NCI-H526 treated with DMSO at 0.1 percent for 48 hours (cell line): ENCODE results near the gene ARMC10.
"Not testable (repeated sequence)": the region's sequence is repeated elsewhere in the genome, so short reads cannot be mapped to it uniquely, and the experiment has no call there.

Experiments
- DNase-seq: peaks from one replicate; lab custom pipeline; 2025; lab: John Stamatoyannopoulos, UW

ARMC10 gene

DNA sequence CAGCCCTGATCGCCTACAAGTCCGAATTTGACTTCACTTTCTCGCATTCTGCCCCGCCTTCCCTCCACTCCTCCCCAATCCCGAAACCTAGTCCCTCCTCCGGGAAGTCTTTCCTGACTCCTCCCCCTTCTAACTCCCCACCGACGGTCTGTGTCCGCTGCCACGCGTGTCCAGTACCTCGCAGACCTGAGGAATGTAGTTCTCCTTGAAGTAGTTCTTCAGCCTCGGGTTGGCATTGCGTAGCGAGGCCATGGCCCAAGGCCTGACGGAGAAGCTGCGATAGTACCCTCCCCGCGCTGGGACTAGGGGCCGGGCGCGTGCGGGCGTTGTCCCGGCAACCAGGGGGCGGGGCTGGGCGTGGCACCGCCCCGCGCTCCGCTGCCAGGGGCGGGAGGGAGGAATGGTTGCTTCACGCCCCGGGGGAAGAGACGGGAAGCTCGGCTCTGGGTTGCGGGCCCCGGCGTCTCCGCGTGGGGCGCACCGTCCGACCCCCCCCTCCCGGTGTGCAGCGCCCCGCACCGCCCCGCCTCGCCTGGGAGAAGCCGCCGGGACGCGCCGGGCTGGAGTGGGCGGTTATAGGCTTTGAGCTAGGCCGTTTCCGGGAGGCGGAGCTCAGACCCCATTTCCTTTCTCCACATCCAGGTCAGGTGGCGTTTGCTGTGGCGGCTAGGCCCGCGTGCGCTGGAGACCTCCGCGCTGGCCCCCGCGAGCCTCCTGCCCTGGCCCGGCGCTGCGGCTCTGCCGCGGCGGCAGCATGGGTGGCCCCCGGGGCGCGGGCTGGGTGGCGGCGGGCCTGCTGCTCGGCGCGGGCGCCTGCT, at the start of gene ARMC10, which contains the start of gene FBXL13:
TSS of gene ARMC10 (plus strand) at position 622 of the 818 bp plus-strand sequence. CDS start at position 755, 133 bp downstream.
TSS of gene FBXL13 (minus strand) at position 278 of the 818 bp plus-strand sequence.
- peak; percentile 95 for DNase-seq

DNA sequence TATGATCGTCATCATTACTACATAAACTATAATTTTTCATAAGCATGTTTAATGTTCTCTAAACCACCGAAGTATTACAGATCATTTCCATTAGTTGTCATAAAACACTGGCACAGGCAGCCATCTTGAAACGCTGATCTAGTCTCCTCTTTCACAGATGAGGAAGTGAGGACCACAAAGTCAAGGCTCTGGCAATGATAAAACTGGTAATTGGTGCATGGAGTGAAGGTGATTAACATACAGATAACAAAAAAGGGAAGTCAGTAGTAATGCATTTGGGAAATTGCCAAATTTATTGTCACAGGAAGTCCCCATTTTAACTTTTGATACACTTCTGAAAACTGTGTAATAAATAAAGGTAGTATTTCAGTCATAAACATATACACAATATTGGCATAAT, 49.6 kb upstream of the ARMC10 start:
- no peak for DNase-seq

DNA sequence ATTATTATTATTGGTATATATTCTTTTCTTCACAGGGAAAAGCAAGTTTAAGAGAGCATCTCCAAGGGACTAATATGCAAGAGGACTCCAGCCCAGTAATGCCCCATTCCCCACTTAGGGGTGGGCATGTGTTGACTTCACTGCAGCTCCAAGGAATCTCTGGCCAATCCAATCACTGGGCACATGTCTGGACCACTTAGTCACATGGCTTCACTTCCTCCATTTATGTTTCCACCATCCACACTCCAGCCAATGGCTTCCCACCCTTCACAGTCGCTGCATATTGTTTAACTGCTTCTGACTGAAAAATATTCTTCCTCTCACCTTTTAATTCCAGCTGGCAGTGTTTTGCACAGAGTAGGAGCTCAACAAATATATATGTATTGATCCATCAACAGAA, 43.9 kb upstream of the ARMC10 start:
- no peak for DNase-seq

DNA sequence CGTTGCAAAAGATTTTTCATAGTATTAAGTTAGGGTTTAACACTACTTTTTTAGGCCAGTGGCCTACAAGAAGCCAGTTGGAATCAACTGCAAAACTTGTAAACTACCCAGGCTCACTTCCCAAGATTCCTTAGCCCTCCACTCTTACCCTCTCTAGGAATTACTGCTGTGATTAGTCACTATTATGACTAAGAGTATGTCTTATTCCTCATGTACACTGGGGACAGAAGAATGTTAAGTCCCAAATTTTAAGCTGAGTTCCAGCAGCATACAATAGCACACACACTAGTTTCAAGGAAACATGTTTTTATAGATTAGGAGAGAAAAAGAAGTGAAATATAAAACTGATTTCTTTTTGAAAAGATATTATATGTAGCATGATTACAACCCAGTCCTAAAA, 43.2 kb upstream of the ARMC10 start:
- no peak for DNase-seq

DNA sequence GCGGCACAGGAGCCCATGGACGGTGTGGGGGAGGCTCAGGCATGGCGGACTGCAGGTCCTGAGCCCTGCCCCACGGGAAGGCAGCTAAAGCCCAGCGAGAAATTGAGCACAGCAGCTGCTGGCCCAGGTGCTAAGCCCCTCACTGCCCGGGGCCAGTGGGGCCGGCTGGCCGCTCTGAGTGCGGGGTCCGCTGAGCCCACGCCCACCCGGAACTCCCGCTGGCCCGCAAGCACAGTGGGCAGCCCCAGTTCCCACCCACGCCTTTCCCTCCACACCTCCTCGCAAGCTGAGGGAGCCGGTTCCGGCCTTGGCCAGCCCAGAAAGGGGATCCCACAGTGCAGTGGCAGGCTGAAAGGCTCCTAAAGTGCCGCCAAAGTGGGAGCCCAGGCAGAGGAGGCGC, 40.6 kb upstream of the ARMC10 start:
- not testable (repeated sequence) for DNase-seq

DNA sequence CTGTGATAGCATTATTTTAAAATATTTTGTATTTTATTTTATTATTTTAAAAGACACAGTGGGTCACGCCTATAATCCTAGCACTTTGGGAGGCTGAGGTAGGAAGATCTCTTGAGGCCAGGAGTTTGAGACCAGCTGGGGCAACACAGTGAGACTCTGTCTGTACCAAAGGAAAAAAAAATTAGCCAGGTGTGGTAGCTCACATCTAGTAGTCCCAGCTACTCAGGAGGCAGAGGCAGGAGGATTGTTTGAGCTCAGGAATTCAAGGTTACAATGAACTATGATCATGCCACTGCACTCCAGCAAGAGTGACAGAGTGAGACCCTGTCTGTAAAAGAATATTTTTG, 37.5 kb upstream of the ARMC10 start:
- no peak for DNase-seq

DNA sequence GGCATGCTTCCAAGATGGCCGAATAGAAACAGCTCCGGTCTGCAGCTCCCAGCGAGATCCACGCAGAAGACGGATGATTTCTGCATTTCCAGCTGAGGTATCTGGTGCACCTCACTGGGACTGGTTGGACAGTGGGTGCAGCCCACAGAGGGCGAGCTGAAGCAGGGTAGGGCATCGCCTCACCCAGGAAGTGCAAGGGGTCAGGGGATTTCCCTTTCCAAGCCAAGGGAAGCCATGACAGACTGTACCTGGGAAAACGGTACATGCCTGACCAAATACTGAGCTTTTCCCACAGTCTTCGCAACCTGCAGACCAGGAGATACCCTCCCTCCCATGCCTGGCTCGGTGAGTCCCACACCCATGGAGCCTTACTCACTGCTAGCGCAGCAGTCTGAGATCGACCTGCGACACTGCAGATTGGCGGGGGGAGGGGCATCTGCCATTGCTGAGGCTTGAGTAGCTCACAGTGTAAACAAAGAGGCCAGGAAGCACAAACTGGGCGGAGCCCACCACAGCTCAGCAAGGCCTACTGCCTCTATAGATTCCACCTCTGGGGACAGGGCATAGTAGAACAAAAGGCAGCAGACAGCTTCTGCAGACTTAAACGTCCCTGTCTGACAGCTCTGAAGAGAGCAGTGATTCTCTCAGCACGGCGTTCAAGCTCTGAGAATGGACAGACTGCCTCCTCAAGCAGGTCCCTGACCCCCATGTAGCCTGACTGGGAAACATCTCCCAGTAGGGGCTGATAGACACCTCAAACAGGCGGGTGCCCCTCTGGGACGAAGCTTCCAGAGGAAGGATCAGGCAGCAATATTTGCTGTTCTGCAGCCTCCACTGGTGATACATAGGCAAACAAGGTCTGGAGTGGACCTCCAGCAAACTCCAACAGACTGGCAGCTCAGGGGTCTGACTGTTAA, 36.9 kb upstream of the ARMC10 start:
- not testable (repeated sequence) for DNase-seq

DNA sequence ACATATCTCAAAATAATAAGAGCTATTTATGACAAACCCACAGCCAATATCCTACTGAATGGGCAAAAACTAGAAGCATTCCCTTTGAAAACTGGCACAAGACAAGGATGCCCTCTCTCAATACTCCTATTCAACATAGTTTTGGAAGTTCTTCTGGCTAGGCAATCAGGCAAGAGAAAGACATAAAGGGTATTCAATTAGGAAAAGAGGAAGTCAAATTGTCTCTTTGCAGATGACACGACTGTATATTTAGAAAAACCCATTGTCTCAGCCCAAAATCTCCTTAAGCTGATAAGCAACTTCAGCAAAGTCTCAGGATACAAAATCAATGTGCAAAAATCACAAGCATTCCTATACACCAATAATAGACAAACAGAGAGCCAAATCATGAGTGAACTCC, 33.1 kb upstream of the ARMC10 start:
- not testable (repeated sequence) for DNase-seq

DNA sequence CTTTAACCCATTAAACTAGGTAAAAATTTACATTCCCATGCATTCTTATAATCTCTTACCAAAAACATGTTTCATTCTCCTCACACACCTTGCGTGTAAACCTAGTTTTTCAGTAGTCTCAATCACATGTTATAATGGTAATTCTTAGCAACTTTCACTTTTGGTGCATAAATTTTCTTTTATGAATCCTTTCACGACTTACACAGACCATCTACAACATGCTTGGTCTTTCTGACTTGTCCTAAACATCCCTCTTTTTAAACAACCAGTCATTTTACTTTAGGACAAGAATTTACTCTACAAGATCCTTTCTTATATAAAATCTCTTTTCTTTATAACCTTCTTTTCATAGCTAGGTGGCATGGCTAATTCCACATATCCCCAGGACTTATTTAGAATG, 26.1 kb upstream of the ARMC10 start:
- no peak for DNase-seq

DNA sequence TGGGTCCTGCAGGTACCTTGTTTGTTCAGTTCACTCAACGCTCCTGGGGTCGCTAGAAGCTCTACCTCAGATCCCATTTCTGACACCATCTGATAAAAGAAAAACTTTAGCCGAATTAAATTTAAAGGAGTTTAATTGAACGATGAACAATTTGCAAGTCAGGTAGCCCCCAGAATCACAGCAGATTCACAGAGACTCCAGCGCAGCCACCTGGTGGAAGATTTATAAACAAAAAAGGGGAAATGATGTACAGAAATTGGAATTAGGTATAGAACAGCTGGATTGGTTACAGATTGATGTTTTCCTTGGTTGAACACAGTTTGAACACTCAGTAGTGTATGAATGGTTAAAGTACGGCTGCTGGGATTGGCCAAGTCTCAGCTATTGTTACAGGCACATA, 23.4 kb upstream of the ARMC10 start:
- no peak for DNase-seq

DNA sequence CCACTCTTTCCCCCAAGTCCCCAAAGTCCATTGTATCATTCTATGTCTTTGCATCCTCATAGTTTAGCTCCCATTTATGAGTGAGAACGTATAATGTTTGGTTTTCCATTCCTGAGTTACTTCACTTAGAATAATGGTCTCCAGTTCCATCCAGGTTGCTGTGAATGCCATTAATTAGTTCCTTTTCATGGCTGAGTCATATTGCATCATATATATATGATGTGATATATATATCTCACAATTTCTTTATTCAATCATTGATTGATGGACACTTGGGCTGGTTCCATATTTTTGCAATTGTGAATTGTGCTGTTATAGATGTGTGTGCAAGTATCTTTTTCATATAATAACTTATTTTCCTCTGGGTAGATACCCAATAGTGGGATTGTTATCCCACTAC, 18.9 kb upstream of the ARMC10 start:
- not testable (repeated sequence) for DNase-seq

DNA sequence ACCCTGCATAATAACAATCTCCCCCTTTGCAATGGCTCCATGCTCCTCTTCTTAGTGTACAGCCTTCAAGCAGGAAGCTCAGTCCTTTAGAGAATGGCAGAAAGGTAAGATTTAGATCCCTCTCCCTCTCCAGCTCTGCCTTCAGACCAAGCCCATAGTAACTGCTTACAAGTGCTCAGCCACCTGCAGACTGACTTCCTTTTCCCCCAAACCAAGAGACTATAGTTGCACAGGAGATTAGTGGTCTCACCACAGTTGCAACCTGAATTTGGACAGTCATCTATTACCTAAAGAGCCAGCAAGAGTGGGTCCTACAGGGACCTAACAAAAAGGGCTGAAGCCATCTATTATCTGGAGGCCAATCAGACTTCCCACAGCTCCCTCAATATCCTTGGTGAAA, 16.8 kb upstream of the ARMC10 start:
- no peak for DNase-seq

DNA sequence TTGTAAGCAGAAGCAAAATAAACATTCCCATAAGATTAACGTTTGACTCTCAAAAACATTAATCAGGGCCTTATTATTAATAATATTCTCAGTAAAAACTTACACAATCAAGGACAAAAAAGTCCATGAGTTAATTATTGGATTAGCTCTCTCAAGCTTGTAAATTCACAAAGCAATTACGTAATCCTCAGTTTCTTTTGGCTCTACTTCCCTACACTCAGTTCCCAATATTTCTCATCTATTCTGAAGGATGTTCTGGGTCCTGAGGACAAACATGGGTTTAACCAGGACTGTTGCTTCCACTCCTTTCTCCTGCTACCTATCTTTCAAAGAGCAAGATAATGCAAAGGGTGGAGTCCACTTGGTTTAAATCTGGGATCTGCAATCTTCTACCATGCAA, 15.5 kb upstream of the ARMC10 start:
- DNase-seq = no peak

DNA sequence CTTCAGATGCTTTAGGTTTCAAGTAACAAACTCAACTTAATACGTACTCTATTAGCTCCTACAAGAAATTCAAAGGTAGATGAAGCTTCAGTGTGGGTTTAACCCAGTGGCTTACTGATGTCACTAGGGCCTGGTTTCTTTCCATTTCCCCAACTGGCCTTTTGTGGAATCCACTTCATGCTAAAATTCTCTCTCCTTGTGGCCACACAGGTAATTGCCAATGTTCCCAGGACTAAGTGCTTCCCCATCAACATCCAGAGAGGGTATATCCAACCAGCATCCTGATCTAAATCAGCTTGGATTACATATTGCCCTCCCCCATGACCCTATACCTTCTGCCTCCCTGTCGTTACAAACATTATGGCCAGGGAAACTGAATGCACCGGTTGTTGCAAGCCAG, 11.0 kb upstream of the ARMC10 start:
- DNase-seq = no peak

DNA sequence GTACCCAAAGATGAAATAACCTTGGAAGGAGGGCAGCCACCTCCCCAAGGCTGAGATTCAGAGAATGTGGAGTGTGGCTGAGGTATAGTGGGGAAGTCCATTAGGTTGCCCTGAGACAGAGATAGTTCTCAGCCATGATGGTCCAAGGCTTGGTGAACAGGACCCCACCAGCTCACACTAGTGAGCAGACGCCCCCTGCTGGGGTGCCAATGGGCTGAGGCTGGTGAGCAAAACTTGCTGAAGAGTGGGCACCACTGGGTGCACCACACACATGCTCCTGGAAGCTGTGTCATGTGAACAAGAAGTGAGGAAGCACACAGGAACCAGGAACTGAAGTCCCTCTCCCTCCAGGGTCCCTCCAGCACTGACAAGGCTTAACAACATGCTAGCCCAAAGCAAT, 9.3 kb upstream of the ARMC10 start:
- peak; percentile 25 for DNase-seq

DNA sequence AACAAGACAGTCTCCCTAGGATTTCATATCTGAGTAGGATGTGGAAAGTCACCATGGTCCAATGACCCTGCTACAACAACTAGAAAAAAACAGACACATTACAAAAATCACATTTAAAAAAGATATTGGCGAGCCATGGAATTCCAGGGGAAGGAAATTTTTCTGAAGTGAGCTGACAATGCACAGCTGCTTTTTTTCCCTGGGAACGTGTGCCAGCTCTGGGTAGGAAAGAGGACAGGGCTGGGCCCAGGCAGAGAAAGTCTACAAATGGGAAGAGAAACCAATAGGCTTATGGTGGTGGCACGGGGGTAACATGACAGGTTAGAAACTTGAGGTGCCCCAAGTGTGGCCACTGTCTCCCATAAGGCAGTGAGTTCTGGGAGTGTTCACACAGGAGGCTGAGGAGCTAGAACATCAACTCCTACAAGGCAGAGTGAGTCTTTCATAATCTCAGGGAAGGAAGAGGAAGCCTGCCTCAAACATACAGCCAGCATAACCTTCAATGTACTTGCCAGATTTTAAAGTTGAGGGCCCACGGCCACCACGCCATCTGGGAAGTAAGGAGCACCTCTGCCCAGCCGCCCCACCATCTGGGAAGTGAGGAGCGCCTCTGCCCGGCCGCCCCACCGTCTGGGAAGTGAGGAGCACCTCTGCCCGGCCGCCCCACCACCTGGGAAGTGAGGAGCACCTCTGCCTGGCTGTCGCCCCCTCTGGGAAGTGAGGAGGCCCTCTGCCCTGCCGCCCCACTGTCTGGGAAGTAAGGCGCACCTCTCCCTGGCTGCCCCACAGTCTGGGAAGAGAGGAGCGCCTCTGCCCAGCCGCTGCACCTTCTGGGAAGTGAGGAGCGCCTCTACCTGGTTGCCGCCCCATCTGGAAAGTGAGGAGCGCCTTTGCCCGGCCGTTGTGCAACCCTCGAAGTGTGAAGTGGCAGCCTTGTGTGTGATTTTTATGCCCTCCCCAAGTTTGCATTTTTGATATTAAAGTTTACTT, 6.2 kb upstream of the ARMC10 start:
- DNase-seq = no peak

DNA sequence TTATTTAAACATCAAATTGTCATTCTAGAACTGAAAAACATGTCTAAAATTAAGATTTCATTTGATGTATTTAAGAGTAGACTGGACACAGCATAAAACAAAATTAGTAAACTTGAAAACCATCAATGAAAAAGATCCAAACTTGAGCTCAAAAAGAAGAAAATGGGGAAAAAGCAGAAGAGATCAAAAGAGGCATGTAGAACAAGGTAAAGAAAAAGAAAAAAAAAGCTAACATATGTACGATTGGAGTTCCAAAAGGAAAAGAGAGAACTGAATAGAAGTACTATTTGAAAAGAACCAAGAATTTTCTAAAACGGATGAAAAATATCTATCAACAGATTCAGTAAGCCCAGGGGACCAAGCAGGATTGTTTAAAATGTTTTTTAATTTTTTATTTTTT, 3.9 kb upstream of the ARMC10 start:
- DNase-seq = no peak

DNA sequence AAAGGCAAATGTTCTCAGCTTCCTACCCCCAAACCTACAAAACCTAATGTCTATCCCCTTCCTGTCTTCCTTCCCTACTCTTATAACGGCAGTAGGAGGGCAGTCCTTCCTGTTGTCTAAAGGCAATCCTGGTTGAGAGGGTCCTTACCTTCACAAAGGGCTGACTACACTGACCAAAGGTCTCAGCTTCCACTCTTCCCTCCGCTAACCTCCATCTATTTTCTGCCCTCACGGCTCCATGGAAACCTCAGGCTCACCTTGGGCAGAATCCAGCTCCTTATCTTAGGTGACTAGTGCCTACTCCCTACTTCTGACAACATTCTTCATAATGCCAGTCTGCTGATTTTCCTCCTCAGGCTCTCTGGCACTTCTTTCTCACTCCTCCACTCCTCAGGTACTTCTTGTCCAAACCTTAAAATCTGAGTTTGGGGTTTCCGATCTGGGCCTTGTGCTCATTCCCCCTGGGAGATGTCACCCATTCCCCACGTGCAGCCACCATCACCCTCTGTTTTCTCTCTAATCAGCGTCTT, 886 bp upstream of the ARMC10 start:
- no peak for DNase-seq

DNA sequence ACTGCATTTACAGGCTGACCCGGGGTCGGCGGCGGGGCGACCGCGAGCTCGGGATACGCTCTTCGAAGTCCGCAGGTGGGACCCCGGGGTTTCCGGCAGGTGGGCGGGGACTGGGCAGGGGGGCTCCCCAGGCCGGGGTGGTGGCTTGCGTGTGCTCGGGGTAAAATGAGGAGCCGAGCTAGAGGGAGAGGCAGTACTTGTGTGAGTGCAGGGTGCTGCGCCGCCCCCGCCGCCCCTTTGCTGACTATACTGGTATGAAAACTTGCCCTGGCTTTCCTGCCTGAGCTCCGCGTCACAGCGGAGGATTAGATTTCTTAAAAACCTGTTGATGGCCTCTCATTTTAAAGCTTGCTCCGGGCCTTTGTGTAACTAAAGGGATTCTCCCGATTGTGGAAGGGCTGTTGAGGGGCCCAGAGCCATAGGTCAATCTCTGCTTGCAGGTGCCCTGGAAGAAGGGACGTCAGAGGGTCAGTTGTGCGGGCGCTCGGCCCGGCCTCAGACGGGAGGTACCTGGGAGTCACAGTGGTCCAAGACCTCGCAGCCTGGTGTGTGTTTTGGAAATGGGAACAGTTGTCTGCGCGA, 488 bp downstream of the ARMC10 start:
- DNase-seq = peak; percentile 45

DNA sequence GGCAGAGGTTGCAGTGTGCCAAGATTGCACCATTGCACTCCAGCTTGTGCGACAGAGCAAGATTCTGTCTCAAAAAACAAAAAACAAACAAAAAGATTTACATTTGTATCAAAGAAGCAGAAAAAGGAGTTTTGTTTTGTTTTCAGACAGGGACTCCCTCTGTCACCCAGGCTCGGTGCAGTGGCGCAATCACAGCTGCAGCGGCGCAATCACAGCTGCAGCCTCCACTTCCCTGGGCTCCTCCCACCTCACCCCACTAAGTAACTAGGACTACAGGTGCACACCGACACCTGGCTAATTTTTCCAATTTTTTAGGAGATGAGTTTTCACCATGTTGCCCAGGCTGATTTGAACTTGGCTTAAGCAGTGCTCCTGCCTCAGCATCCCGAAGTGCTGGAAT, 1.8 kb downstream of the ARMC10 start:
- DNase-seq = no peak

DNA sequence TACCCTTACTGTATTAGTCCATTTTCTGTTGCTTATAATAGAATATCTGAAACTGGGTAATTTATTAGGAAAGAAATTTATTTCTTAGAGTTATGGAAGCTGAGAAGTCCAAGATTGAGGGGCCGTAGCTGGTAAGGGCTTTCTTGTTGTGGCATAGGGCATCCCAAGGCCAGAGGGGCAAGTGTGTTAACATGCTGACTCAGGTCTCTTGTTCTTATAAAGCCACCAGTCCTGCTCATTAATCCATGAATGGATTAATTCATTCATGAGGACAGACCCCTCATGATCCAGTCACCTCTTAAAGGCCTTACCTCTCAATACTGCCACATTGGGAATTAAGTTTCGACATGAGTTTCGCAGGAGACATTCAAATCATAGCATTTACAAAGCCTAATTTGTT, 2.4 kb downstream of the ARMC10 start:
- no peak for DNase-seq
